Erythroblast (primary cell): ENCODE results near the gene GRPR.
"Not testable (repeated sequence)": the region's sequence is repeated elsewhere in the genome, so short reads cannot be mapped to it uniquely, and the experiment has no call there.

Experiments
- DNase-seq, 2 experiments: peaks; one replicate each; lab custom pipeline; 2025; lab: John Stamatoyannopoulos, UW
- GATA1 ChIP-seq: IDR thresholded peaks from 2 replicates; pipeline ENCODE4 v1.6.1; 2011; ENCODE audit warnings: low read depth, mild to moderate bottlenecking, control low read depth, low read length, moderate library complexity
- POLR2A ChIP-seq: IDR thresholded peaks from 2 replicates; pipeline ENCODE4 v1.6.1; 2011; ENCODE audit warnings: mild to moderate bottlenecking, low read length

Gene GRPR

DNA sequence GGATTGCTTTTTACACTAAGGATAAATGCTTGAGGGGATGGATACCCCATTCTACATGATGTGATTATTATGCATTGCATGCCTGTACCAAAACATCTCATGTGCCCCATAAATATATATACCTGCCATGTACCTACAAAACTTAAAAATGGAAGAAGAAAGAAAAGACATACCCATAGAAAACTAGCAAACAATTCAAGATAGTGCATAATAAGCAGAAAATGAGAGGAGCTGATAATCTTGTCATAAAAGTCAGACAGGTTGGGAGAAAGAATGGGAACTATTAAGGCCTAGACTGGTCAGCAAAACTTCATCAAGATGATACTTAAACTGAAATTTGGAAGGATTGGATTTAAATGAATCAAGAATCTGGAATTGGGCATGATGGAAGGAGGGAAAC lies 22.3 kb downstream of the GRPR start:
- no peak for DNase-seq
- TF ChIP-seq GATA1 = no peak
- TF ChIP-seq POLR2A = no peak

DNA sequence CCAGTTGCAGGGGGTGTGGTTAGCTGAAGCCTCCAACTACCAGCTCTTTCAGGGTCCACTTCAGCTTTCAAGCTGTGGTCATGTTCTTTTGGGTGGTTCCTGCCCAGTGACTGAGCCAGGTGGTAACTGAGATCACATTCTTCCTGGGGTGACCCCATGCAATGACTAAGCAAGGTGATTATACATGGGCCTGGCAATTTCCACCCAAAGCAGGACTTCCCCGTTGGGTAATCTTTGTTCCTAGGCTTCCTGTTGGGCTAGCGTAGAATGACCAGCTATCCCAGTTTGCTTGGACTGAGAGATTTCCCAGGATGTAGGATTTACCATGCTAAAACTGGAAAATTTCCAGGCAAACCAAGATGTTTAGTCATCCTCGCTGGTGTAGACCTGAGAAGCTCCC lies 25.5 kb downstream of the GRPR start:
- TF ChIP-seq POLR2A = no peak
- no peak for TF ChIP-seq GATA1
- DNase-seq = no peak

DNA sequence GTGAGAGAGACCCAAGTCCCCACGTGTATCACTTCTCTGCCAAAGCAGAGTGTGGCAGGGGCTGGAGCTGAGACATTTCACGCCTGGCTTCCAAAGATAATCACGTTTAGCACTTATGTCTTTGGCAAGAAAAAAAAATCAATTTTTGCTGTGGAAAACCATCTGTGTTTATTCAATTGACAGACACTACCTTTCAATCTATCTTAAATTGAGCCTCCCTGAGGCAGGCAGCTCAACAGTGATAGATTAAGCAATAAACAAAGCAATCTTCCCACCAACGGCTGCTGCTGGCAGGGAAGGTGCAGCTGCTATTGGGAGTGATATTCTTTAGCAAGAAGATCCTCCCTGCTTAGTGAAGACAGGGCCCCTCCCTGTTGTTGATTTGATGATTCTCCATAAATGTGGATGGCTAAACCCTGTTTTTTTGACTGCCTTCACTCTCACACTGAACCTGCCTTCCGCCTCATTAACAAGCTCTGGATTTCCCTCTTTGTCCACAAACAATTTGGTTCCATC lies 32.3 kb downstream of the GRPR start:
- TF ChIP-seq GATA1 (no peak), POLR2A (no peak)
- DNase-seq = no peak

DNA sequence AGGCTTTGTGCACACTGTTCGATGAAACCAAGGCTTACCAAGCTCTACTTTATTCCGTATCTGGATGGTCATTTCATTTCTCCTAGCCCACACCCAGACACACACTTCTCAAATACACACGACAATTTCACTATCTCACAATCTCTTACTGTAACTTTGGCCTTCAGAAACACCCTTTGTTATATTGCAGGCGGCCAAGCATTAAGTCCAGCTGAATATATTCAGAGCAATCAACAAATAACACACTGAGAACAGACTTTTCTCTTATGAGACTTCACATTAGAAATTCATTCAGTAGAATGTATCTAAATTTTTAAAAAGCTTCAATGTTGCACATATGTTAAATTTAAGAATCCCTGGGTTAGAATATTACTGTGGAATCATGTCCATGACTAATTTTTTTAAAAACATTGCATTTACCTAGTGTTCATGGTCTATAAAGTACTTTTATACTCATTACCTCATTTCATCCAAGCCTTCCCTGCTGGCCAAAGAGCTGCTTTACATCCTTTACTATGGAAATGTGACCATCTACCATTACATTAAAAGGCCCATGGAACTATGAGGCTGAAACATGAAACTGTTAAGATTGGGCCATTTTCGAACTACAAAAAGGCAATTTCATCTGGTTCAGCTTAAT lies 33.4 kb downstream of the GRPR start:
- TF ChIP-seq POLR2A = no peak
- no peak for TF ChIP-seq GATA1

DNA sequence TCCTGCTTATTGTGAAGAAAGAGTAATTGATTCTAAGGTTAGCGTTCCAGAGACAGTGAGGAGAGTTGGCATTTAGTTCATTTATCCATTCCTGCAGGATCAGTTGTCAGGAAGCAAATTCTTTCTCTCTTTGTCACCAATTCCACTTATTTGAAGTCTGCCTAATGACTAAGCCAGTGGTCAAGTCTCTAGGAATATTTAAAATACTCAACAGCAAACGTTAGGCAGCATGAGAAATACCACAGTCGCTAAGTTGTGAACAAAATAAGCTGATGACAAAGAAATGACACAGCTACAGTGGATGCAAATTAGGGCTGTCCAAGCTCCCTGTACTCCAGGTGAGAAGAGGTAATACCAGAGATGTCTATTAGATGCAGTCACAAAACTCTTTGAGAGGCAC lies 37.4 kb downstream of the GRPR start:
- TF ChIP-seq GATA1 (no peak), POLR2A (no peak)
- no peak for DNase-seq

More for the DNA sequence above, 33.4 kb downstream of the GRPR start:
- no peak for DNase-seq

DNA sequence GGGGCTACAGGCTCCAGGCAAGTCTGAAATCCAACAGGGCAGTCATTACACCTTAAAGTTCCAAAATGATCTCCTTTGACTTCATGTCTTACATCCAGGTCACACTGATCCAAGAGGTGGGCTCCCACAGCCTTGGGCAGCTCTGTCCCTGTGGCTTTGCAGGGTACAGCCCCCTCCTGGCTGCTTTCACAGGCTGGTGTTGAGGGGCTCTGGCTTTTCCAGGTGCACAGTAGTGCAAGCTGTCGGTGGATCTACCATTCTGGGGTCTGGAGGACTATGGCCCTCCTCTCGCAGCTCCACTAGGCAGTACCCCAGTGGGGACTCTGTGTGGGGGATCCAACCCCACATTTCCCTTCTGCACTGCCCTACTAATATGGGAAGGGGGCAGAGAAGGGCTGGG lies 37.8 kb downstream of the GRPR start:
- DNase-seq = not testable (repeated sequence)

DNA sequence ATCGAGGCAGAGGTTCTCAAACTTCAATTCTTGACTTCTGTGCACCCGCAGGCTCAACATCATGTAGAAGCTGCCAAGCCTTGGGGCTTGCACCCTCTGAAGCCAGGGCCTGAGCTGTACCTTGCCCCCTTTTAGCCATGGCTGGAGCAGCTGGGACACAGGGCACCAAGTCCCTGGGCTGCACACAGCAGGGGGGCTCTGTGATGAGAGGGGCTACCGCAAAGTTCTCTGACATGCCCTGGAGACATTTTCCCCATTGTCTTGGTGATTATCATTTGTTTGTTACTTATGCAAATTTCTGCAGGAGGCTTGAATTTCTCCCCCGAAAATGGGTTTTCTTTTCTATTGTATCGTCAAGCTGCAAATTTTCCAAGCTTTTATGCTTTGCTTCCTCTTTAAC lies 39.0 kb downstream of the GRPR start:
- no peak for DNase-seq
- TF ChIP-seq GATA1 (no peak), POLR2A (no peak)

DNA sequence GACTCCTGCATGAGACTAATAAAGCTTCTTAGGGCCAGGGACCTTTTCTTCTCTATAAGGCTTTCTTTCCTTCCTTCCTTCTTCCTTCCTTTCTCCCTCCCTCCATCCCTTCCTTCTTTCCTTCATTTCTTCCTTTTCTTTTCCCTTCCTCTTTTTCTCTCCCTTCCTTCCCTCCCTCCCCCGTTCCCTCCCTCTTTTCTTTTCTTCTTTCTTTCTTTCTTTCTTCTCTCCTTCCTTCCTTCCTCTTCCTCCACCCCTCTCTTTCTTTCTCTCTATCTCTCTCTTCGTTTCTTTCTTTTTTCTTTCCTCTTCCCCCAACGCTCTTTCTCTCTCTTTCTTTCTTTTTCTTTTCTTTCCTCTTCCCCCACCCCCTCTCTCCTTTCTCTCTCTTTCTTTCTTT lies 41.4 kb downstream of the GRPR start:
- TF ChIP-seq GATA1 (no peak), POLR2A (no peak)
- no peak for DNase-seq

DNA sequence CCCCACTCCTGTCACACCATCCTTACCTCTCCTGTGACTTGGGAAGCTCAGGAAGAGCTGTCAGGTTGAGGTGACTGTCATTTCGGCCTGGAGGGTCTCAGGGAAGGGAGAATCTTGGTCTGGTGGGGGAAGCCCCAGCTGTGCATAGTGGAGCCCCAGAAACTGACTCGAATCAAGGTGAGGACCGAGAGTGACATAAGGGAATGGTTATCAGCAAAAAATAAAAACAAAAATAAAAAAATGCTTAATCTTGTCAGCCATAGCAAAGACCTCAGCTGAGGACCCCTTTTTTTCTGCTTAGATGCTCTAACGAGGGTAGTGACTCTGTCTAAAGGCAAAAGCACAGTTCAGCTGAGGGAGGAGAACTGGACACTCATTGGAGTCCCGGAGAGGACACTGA lies 43.8 kb downstream of the GRPR start, which contains the start of gene MAGEB17:
TSS of gene MAGEB17 (plus strand) at position 301 of the 400 bp plus-strand sequence. CDS start 2,902 bp downstream, outside the sequence.
- DNase-seq = no peak
- TF ChIP-seq GATA1 = no peak
- no peak for TF ChIP-seq POLR2A

DNA sequence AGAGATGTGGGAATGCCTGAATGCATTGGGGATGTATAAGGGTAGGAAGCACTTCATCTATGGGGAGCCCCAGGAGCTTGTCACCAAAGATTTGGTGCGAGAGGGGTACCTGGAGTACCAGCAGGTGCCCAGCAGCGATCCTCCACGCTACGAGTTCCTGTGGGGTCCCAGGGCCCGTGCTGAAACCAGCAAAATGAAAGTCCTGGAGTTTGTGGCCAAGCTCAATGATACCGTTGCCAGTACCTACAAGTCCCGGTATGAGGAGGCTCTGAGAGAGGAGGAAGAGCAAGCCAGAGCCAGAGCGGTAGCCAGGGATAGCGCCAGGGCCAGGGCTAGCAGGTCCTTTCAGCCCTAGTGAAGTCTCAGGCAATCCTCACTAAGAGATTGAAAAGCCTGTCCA lies 47.7 kb downstream of the GRPR start:
- DNase-seq = no peak
- TF ChIP-seq POLR2A (no peak), GATA1 (no peak)

DNA sequence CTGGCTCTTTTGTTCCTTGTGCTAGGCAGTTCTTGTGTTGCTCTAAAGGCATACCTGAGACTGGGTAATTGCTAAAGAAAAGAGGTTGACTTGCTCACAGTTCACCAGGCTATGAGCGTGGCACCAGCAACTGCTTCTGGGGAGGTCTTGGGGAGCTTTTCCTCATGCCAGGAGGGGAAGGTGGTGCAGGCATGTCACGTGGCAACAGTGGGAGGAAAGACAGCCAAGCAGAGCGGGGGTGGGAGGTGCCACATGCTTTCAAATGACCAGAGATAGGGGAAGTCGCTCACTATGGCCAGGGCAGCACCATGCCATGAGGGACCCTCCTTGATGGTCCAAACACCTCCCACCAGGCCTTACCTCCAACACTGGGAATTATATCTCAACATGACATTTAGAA lies 48.6 kb downstream of the GRPR start:
- no peak for DNase-seq
- TF ChIP-seq GATA1 (no peak), POLR2A (no peak)

DNA sequence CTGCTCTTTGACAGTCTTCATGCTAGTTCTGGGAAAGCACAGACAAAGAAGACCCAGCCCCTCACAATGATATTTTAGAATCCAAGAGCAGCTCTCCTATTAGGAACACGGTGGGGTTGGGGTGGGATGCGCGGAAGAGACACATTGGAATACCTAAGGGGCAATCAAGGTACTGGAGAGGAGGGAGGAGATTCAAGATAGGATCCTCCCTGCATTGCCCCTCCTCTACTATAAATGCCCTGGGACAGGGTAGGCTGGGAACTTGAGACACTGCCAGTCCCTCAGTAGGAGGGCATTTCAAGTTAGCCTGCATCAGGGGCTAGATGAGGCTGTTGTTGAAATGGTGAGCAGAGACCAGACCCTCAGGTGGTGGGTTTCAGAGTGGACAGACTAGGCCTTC lies 49.0 kb downstream of the GRPR start:
- DNase-seq = no peak
- TF ChIP-seq POLR2A (no peak), GATA1 (no peak)

DNA sequence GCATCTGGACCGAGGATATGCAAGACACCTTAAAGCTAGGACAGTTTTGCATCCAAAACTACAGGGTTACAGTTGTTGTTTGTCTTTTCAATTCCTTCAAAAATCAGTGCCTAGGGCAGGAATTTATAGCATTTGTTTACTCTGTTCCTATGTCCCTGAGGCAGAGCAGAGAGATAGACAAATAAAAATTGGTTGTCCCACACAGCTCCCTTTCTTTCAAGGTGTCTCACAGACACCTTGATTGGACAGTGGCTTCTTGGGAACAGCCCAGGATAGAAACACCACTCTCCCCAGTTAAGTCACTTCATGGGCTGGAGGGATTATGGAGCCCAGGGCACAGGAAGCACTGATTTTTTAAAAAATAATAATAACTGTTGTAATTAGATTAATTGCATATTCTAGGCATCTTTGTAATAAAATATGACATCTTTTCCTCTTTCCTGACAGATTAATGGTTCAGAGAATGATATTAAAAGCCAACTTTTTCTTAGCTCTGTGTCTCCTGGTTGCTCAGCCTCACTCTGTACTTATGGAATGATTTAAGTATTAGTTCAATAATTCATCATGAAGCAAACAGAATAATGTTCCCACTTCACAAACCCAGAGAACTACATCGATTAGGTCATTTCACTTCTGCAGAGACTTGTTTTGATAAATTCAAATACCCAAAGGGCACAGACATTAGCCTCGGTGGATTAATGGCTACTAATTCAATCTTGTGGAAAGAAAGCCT lies 52.1 kb downstream of the GRPR start:
- TF ChIP-seq GATA1 = no peak
- no peak for TF ChIP-seq POLR2A
- no peak for DNase-seq

DNA sequence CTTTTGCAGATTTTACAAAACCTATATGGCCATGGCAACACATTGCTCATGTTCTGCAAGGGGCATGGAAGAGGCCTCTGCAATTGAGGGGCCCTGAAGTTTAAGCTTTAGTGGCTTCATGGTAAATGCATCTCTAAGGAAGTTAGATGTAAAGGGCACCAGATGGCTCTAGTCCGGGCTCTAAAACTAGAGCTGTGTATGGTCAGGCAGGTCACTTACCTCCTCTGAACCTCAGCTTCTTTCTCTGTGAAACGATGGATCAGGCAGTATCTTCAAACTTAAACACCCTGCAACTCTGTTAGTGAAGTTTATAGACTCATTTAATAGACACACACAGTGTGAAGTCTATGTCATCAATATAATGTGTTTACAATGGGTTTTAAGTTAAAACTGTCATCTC lies 53.9 kb downstream of the GRPR start:
- no peak for DNase-seq
- TF ChIP-seq GATA1 (no peak), POLR2A (no peak)

DNA sequence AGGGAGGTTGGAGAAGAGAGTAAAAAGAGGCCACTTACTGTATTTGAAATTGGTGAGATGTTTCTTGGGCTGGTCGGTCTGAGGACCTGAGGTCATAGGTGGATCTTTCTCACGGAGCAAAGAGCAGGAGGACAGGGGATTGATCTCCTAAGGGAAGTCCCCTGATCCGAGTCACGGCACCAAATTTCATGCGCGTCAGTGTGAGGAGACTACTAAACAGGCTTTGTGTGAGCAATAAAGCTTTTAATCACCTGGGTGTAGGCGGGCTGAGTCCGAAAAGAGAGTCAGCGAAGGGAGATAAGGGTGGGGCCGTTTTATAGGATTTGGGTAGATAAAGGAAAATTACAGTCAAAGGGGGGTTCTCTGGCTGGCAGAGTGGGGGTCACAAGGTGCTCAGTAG lies 60.5 kb downstream of the GRPR start:
- DNase-seq = not testable (repeated sequence)
